Daoy (cell line): ENCODE measurements around the gene PAIP2B. TPM values are rescaled to one million over a fixed set of nuclear protein-coding genes. Genes with fewer than 3 reads are reported as not detected.
A peak's percentile ranks its signal among the peaks of the same experiment; 100 is the strongest.
"Not testable (repeated sequence)": the region's sequence is repeated elsewhere in the genome, so short reads cannot be mapped to it uniquely, and the experiment has no call there.

Experiments
- DNase-seq: peaks from one replicate; pipeline ENCODE4 v3.0.0-alpha.2; 2015; ENCODE audit warnings: low read depth
- total RNA-seq: library from RNA; depleted of rRNA; stranded (reverse); fragments of >200 nt; shearing (Covaris generic); gene quantifications from 2 replicates; pipeline ENCODE4 v1.2.3, GENCODE V29; 2014

The PAIP2B gene
- total RNA-seq, 1 experiment from 2014 or later = 2.5 TPM

GRCh38 chr2:71220743-71221142, 6.2 kb downstream of the PAIP2B start:
- DNase-seq = no peak

- DNase-seq = no peak
Observed at GRCh38 chr2:71216501-71216900, 10.4 kb downstream of the PAIP2B start.

- DNase-seq = no peak
Observed at GRCh38 chr2:71215447-71215846, 11.5 kb downstream of the PAIP2B start.

- DNase-seq = peak; percentile 9
Observed at GRCh38 chr2:71212336-71212735, 14.6 kb downstream of the PAIP2B start.

GRCh38 chr2:71210292-71210691, 16.6 kb downstream of the PAIP2B start:
- no peak for DNase-seq

GRCh38 chr2:71208756-71209155, 18.1 kb downstream of the PAIP2B start:
- DNase-seq = no peak

GRCh38 chr2:71207601-71208000, 19.3 kb downstream of the PAIP2B start:
- DNase-seq = no peak

- DNase-seq = no peak
Observed at GRCh38 chr2:71206271-71206670, 20.6 kb downstream of the PAIP2B start.

GRCh38 chr2:71191570-71191943, 35.3 kb downstream of the PAIP2B start:
- no peak for DNase-seq

GRCh38 chr2:71190656-71191569, 36.0 kb downstream of the PAIP2B start:
- DNase-seq = no peak

- DNase-seq = no peak
Observed at GRCh38 chr2:71187589-71187988, 39.3 kb downstream of the PAIP2B start.

- DNase-seq = no peak
Observed at GRCh38 chr2:71186973-71187372, 39.9 kb downstream of the PAIP2B start.

- DNase-seq = not testable (repeated sequence)
Observed at GRCh38 chr2:71183306-71184115, 43.4 kb downstream of the PAIP2B start.

- DNase-seq = no peak
Observed at GRCh38 chr2:71181316-71181715, 45.6 kb downstream of the PAIP2B start.

- DNase-seq = not testable (repeated sequence)
Observed at GRCh38 chr2:71178836-71179235, 48.1 kb downstream of the PAIP2B start.

GRCh38 chr2:71174207-71174606, 52.7 kb downstream of the PAIP2B start:
- DNase-seq = no peak

- DNase-seq = no peak
Observed at GRCh38 chr2:71173096-71173495, 53.8 kb downstream of the PAIP2B start.

GRCh38 chr2:71166812-71167211, 60.1 kb downstream of the PAIP2B start:
- DNase-seq = peak; percentile 13

GRCh38 chr2:71157124-71157793, 69.6 kb downstream of the PAIP2B start:
- DNase-seq = peak; percentile 43

- DNase-seq = peak; percentile 21
Observed at GRCh38 chr2:71156573-71156972, 70.3 kb downstream of the PAIP2B start.

- DNase-seq = no peak
Observed at GRCh38 chr2:71155846-71156245, 71.1 kb downstream of the PAIP2B start.

GRCh38 chr2:71154798-71155197, 72.1 kb downstream of the PAIP2B start:
- peak; percentile 41 for DNase-seq
